NT2/D1 (cell line): ENCODE results near the gene PPIB.
A peak's percentile ranks its signal among the peaks of the same experiment; 100 is the strongest.

Experiments used
- DNase-seq: peaks from one replicate; pipeline ENCODE4 v3.0.0-alpha.2; 2011; ENCODE audit warnings: low read depth, low spot score
- H3K27me3 ChIP-seq: 2 replicates; pipeline ENCODE4 v1.6.0; 2011; ENCODE audit warnings: mild to moderate bottlenecking; ENCODE audit not compliant: insufficient read length, insufficient read depth
- H3K36me3 ChIP-seq: 2 replicates; pipeline ENCODE4 v1.6.1; 2011; ENCODE audit warnings: mild to moderate bottlenecking, low read length, mixed read lengths; ENCODE audit not compliant: insufficient read depth, insufficient read length
- H3K4me1 ChIP-seq: 2 replicates; pipeline ENCODE4 v1.5.1; 2011; ENCODE audit not compliant: insufficient read depth, insufficient read length
- H3K4me3 ChIP-seq: 2 replicates; pipeline ENCODE4 v1.5.1; 2011; ENCODE audit warnings: low read depth; ENCODE audit not compliant: insufficient read length
- H3K9ac ChIP-seq: 2 replicates; pipeline ENCODE4 v1.6.0; 2011; ENCODE audit warnings: low read depth; ENCODE audit not compliant: insufficient read length
- H3K9me3 ChIP-seq: 2 replicates; pipeline ENCODE4 v1.5.1; 2011; ENCODE audit warnings: mild to moderate bottlenecking, low read length; ENCODE audit not compliant: insufficient read depth
- SUZ12 ChIP-seq: IDR thresholded peaks from 2 replicates; pipeline ENCODE4 v1.6.1; 2011; ENCODE audit not compliant: insufficient read length, insufficient read depth; ENCODE audit errors: extremely low read depth
- YY1 ChIP-seq: IDR thresholded peaks from 2 replicates; pipeline ENCODE4 v1.6.1; 2011; ENCODE audit not compliant: insufficient read length, insufficient read depth
- ZNF274 ChIP-seq: IDR thresholded peaks from 2 replicates; pipeline ENCODE4 v1.6.1; 2011; ENCODE audit warnings: mild to moderate bottlenecking, low read depth, low read length

Gene PPIB

DNA sequence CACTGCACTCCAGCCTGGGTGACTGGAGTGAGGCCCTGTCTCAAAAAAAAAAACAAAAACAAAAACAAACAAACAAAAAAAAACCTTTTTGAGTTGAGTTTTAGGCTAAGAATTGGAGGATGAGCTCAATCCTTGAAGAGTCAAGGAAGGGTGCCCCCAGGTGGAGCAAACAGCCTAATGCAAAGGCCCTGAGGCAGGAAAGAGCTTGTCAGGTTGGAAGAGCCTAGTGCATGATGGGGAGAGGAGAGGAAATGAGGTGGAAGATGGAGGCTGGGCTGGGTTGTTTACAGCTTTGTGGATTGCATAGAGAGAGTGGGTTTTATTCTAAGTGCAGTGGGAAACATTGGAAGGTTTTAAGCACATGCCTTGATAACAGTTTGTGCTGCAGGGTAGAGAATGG lies 13.4 kb downstream of the PPIB start:
- peak; percentile 39 for DNase-seq
- Histone ChIP-seq H3K27me3 (peaks cover 18% of the 10 kb centered on the region), H3K36me3 (peaks cover 16% of the 10 kb centered on the region), H3K4me1 (peaks cover 37% of the 10 kb centered on the region), H3K9me3 (no peaks in the 10 kb centered on the region), H3K9ac (no peak overlapping the region), H3K4me3 (no peak overlapping the region)
- no peak for TF ChIP-seq ZNF274
- TF ChIP-seq YY1, result no peak
- no peak for TF ChIP-seq SUZ12

GRCh38 chr15:64148581-64148980 lies 14.2 kb downstream of the PPIB start:
- H3K4me1 ChIP-seq, result peaks cover 28% of the 10 kb centered on the region
- DNase-seq, result no peak
- no peak for TF ChIP-seq ZNF274
- TF ChIP-seq SUZ12, result no peak
- no peak for TF ChIP-seq YY1
- H3K9ac ChIP-seq, result no peak overlapping the region
- peaks cover 18% of the 10 kb centered on the region for H3K27me3 ChIP-seq
- H3K4me3 ChIP-seq, result no peak overlapping the region
- no peaks in the 10 kb centered on the region for H3K9me3 ChIP-seq
- H3K36me3 ChIP-seq, result peaks cover 12% of the 10 kb centered on the region

GRCh38 chr15:64148168-64148567 lies 14.7 kb downstream of the PPIB start:
- peaks cover 26% of the 10 kb centered on the region for H3K4me1 ChIP-seq
- no peak for DNase-seq
- no peak overlapping the region for H3K9ac ChIP-seq
- no peak overlapping the region for H3K4me3 ChIP-seq
- TF ChIP-seq SUZ12 (no peak), ZNF274 (no peak)
- H3K36me3 ChIP-seq, result peaks cover 14% of the 10 kb centered on the region
- H3K9me3 ChIP-seq, result no peaks in the 10 kb centered on the region
- H3K27me3 ChIP-seq, result peaks cover 16% of the 10 kb centered on the region

GRCh38 chr15:64146885-64147681 lies 15.7 kb downstream of the PPIB start:
- H3K9ac ChIP-seq, result no peak overlapping the region
- no peak overlapping the region for H3K4me3 ChIP-seq
- no peak for DNase-seq
- H3K36me3 ChIP-seq, result peaks cover 24% of the 10 kb centered on the region
- peaks cover 5% of the 10 kb centered on the region for H3K27me3 ChIP-seq
- H3K9me3 ChIP-seq, result no peaks in the 10 kb centered on the region
- H3K4me1 ChIP-seq, result peaks cover 17% of the 10 kb centered on the region
- no peak for TF ChIP-seq ZNF274
- TF ChIP-seq YY1, result no peak
- no peak for TF ChIP-seq SUZ12

GRCh38 chr15:64146520-64146884 lies 16.3 kb downstream of the PPIB start:
- TF ChIP-seq YY1, result no peak
- TF ChIP-seq ZNF274, result no peak
- TF ChIP-seq SUZ12, result no peak

GRCh38 chr15:64146041-64146440 lies 16.8 kb downstream of the PPIB start:
- H3K4me1 ChIP-seq, result peaks cover 16% of the 10 kb centered on the region

More at GRCh38 chr15:64146520-64146884, 16.3 kb downstream of the PPIB start:
- Histone ChIP-seq H3K27me3 (no peaks in the 10 kb centered on the region), H3K4me1 (peaks cover 17% of the 10 kb centered on the region), H3K4me3 (no peak overlapping the region), H3K9ac (no peak overlapping the region), H3K36me3 (peaks cover 30% of the 10 kb centered on the region), H3K9me3 (no peaks in the 10 kb centered on the region)
- DNase-seq, result no peak

DNA sequence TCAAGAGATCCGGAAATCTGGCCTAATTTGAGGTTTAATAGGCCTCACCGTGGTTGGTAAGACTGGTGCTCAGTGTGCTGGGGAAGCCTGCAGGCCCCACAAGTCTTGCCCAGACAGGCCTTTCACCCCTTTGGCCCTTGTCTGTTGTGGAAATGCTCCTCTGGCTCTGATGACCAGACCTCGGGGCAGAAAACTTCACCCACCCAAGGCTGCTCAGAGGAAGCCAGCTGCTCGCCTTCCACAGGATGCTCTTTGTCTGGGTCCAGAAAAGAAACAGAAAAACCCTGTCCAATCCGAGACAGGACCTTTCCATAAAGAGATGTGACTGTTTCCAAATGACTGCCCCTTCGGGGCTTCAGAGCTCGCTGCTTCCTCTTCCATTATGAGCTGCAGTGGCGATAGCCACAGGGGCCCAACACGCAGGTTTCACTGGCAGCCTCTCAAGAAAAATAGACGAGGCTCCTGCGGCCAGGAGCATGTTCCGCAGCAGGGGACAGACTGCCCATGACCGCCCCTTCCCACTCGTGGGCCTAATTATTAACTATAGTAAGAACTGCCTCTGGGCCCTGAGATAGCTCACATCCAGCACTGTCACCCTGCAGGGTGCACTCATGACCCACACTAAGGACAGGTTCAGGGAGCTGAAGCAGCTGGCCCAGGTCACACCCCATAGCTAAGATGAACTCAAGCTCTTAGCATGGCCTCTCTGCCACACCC lies 18.1 kb downstream of the PPIB start:
- Histone ChIP-seq H3K4me1 (peaks cover 9% of the 10 kb centered on the region), H3K9me3 (no peaks in the 10 kb centered on the region), H3K4me3 (no peak overlapping the region), H3K36me3 (peaks cover 35% of the 10 kb centered on the region), H3K27me3 (no peaks in the 10 kb centered on the region), H3K9ac (no peak overlapping the region)
- DNase-seq, result no peak
- TF ChIP-seq ZNF274 (no peak), SUZ12 (no peak), YY1 (no peak)

More at GRCh38 chr15:64146041-64146440, 16.8 kb downstream of the PPIB start:
- H3K9ac ChIP-seq, result no peak overlapping the region
- DNase-seq, result no peak
- H3K4me3 ChIP-seq, result no peak overlapping the region
- H3K9me3 ChIP-seq, result no peaks in the 10 kb centered on the region
- TF ChIP-seq YY1 (no peak), ZNF274 (no peak)
- peaks cover 35% of the 10 kb centered on the region for H3K36me3 ChIP-seq
- no peaks in the 10 kb centered on the region for H3K27me3 ChIP-seq
